GM12878 (cell line): ENCODE data around the gene DDX10. TPM values are rescaled to one million over a fixed set of nuclear protein-coding genes. Genes with fewer than 3 reads are reported as not detected.

Experiments
- ATAC-seq: fragments of 200-7000 bp; cut with Tn5 transposase; 3 replicates; pipeline ENCODE4 v1.9.1; 2020; ENCODE audit warnings: mild to moderate bottlenecking, moderate library complexity
- BruUV-seq: library from RNA; stranded (reverse); fragments of 400-500 nt; replicated peaks from 2 replicates; lab custom pipeline; 2021; lab: Mats Ljungman, UMichigan
- CTCF ChIA-PET: fragments of 300-600 bp; sonication (Branson Sonifier 250); formaldehyde crosslinking; extraction: SDS; loops from one replicate; lab custom pipeline; 2021; ENCODE audit warnings: inconsistent platforms; lab: Yijun Ruan, JAX
- POLR2A ChIA-PET: fragments of 350-600 bp; formaldehyde crosslinking; extraction: SDS; loops from one replicate; lab custom pipeline; 2021; ENCODE audit warnings: inconsistent platforms; lab: Charles Lee
- RAD21 ChIA-PET: fragments of 300-600 bp; sonication (Branson Sonifier 250); formaldehyde crosslinking; loops from one replicate; lab custom pipeline; 2023; ENCODE audit warnings: antibody characterized with exemption; ENCODE audit not compliant: unreplicated experiment; lab: Charles Lee
- SMC1A ChIA-PET: fragments of 300-600 bp; sonication (Branson Sonifier 250); formaldehyde crosslinking; loops from one replicate; lab custom pipeline; 2023; ENCODE audit not compliant: unreplicated experiment, uncharacterized antibody; lab: Charles Lee
- DNase-seq: peaks from one replicate; pipeline ENCODE4 v3.0.0-alpha.2; 2011; ENCODE audit warnings: low read depth, low spot score
- FAIRE-seq: peaks from 3 replicates; lab custom pipeline; 2011; peaks lifted over from hg19 to GRCh38; lab: Jason Lieb, UNC
- H2AFZ ChIP-seq: 2 replicates; pipeline ENCODE4 v1.6.0; 2011; ENCODE audit warnings: low read depth, low read length, control low read depth; ENCODE audit not compliant: control insufficient read depth
- H3K27ac ChIP-seq: 2 replicates; pipeline ENCODE4 v1.5.1; 2011; ENCODE audit warnings: control low read depth; ENCODE audit not compliant: control insufficient read depth, insufficient read depth
- H3K27me3 ChIP-seq, 2 experiments: replicated peaks in 1 of 2; 2 replicates each; pipeline versions ENCODE4 v1.6.0 to v1.6.1; 2011; ENCODE audit warnings: low read length in 1 of 2; ENCODE audit not compliant: control insufficient read depth in 2 of 2, insufficient read depth in 2 of 2
- H3K36me3 ChIP-seq, 2 experiments: 2 replicates each; pipeline ENCODE4 v1.5.1; 2011; ENCODE audit warnings: low read length in 1 of 2; ENCODE audit not compliant: control insufficient read depth in 2 of 2, insufficient read depth in 2 of 2
- H3K4me1 ChIP-seq: 2 replicates; pipeline ENCODE4 v1.6.1; 2011; ENCODE audit warnings: mild to moderate bottlenecking, low read length, moderate library complexity, mixed read lengths; ENCODE audit not compliant: control insufficient read depth, insufficient read depth
- H3K4me2 ChIP-seq: 2 replicates; pipeline ENCODE4 v1.6.0; 2011; ENCODE audit warnings: control low read depth; ENCODE audit not compliant: control insufficient read depth, insufficient read depth
- H3K4me3 ChIP-seq: fragments of 200-600 bp; sonication (generic); 2 replicates; pipeline ENCODE4 v1.5.1; 2016
- H3K79me2 ChIP-seq: 2 replicates; pipeline ENCODE4 v1.6.0; 2011; ENCODE audit warnings: low read length; ENCODE audit not compliant: control insufficient read depth, insufficient read depth
- H3K9ac ChIP-seq: 2 replicates; pipeline ENCODE4 v1.8.0; 2011; ENCODE audit warnings: low read length, control low read depth, mixed read lengths; ENCODE audit not compliant: control insufficient read depth, insufficient read depth
- H3K9me3 ChIP-seq: replicated peaks from 3 replicates; pipeline ENCODE4 v1.5.1; 2011; ENCODE audit warnings: mild to moderate bottlenecking, low read length; ENCODE audit not compliant: control insufficient read depth, insufficient read depth
- H4K20me1 ChIP-seq: 2 replicates; pipeline ENCODE4 v1.6.0; 2011; ENCODE audit not compliant: control insufficient read depth, insufficient read depth
- ATF7 ChIP-seq: fragments of 450-650 bp; IDR thresholded peaks from 2 replicates; pipeline ENCODE4 v1.6.1; 2016; ENCODE audit warnings: low read depth, mild to moderate bottlenecking
- CREM ChIP-seq: IDR thresholded peaks from 2 replicates; pipeline ENCODE4 v1.6.1; 2014; ENCODE audit warnings: antibody characterized with exemption, low read depth
- EP300 ChIP-seq, 2 experiments: fragments of 150-350 bp in 1 of 2; IDR thresholded peaks; 2 replicates each; pipeline ENCODE4 v1.6.1; 2011 to 2012; ENCODE audit warnings: low read depth in 2 of 2, low read length in 2 of 2, borderline replicate concordance in 1 of 2, improper control_type of control experiment in 1 of 2, inconsistent platforms in 1 of 2; ENCODE audit not compliant: control insufficient read depth in 1 of 2
- FOXK2 ChIP-seq: fragments of 450-650 bp; IDR thresholded peaks from 2 replicates; pipeline ENCODE4 v1.6.1; 2017; ENCODE audit warnings: mild to moderate bottlenecking, moderate library complexity
- GABPA ChIP-seq: IDR thresholded peaks from 2 replicates; pipeline ENCODE4 v1.6.1; 2014; ENCODE audit warnings: antibody characterized with exemption, low read depth, mild to moderate bottlenecking, inconsistent platforms
- PML ChIP-seq: IDR thresholded peaks from 2 replicates; pipeline ENCODE4 v1.6.1; 2012; ENCODE audit warnings: low read length, inconsistent platforms
- POLR2AphosphoS5 ChIP-seq: IDR thresholded peaks from 2 replicates; pipeline ENCODE4 v1.6.1; 2011; ENCODE audit warnings: mild to moderate bottlenecking, low read length, inconsistent platforms
- RB1 ChIP-seq: fragments of 450-650 bp; formaldehyde crosslinking; IDR thresholded peaks from 2 replicates; pipeline ENCODE4 v1.6.1; 2017; ENCODE audit warnings: mild to moderate bottlenecking, borderline replicate concordance
- SREBF1 ChIP-seq: IDR thresholded peaks from 2 replicates; pipeline ENCODE4 v1.6.1; 2012; ENCODE audit warnings: mild to moderate bottlenecking, low read length
- SUPT20H ChIP-seq: IDR thresholded peaks from 2 replicates; pipeline ENCODE4 v1.6.1; 2011; ENCODE audit warnings: low read depth, mild to moderate bottlenecking, low read length, moderate library complexity, borderline replicate concordance; ENCODE audit not compliant: control insufficient read depth
- TAF1 ChIP-seq: IDR thresholded peaks from 2 replicates; pipeline ENCODE4 v1.6.1; 2011; ENCODE audit warnings: mild to moderate bottlenecking, low read depth, low read length, borderline replicate concordance
- WRNIP1 ChIP-seq: IDR thresholded peaks from 2 replicates; pipeline ENCODE4 v1.6.1; 2011; ENCODE audit warnings: low read depth, low read length, improper control_type of control experiment, borderline replicate concordance
- WGBS: methylation state at CpG from one replicate; pipeline ENCODE4 v1.1.6; 2016; ENCODE audit warnings: low lambda C conversion rate; ENCODE audit not compliant: insufficient replicate concordance, insufficient coverage; ENCODE audit errors: missing lambda C conversion rate; 5-methylcytosine and 5-hydroxymethylcytosine counted together
- in situ Hi-C: fragments of 300-500 bp; cut with MboI; formaldehyde crosslinking; loops from 9 replicates; pipeline ENCODE4 v1.14.3; 2018; ENCODE audit warnings: mixed read lengths
- intact Hi-C: fragments of 100-400 bp; cut with micrococcal nuclease; formaldehyde crosslinking; loops from one replicate; pipeline ENCODE4 v1.14.2; 2022; ENCODE audit not compliant: unreplicated experiment
- polyA plus RNA-seq, 11 experiments: library from polyadenylated mRNA; depleted of rRNA in 4 of 11; unstranded in 6 of 11; stranded (reverse) in 5 of 11; fragments of >200 nt; fragmentation: Nextera tagmentation in 4 of 11; fragmentation: Illumina TruSeq in 1 of 11; extraction: Ambion mirVana in 4 of 11; extraction: Trizol in 1 of 11; gene quantifications; 1 replicate in 1 of 11; 2 replicates in 10 of 11; pipeline versions ENCODE4 v1.2.1 to v1.2.3, GENCODE V29; 2011 to 2016; ENCODE audit warnings: inconsistent platforms in 2 of 11, missing spikeins in 2 of 11, low read depth in 1 of 11
- total RNA-seq, 4 experiments: library from RNA; depleted of rRNA in 3 of 4; stranded (reverse); fragments of >200 nt in 3 of 4; fragmentation: Illumina TruSeq in 1 of 4; extraction: Trizol in 1 of 4; gene quantifications; 2 replicates each; pipeline versions ENCODE4 v1.2.1 to v1.2.3, GENCODE V29; 2013 to 2021
- TF ChIP-seq, protein P1 (sequence below): IDR thresholded peaks from 2 replicates; pipeline ENCODE4 v1.6.1; 2012; ENCODE audit warnings: low read depth, low read length, improper control_type of control experiment
- TF ChIP-seq, protein P2 (sequence below): IDR thresholded peaks from 2 replicates; pipeline ENCODE4 v1.6.1; 2012; ENCODE audit warnings: improper control_type of control experiment, low read depth, low read length; ENCODE audit not compliant: insufficient replicate concordance

Gene DDX10
- total and polyA plus RNA-seq, 10 of the 15 experiments (the other 5 are each of a cell fraction or from before 2014, with no cell fraction given) = 20.9 to 51.5 (median 31.9) TPM

DNA sequence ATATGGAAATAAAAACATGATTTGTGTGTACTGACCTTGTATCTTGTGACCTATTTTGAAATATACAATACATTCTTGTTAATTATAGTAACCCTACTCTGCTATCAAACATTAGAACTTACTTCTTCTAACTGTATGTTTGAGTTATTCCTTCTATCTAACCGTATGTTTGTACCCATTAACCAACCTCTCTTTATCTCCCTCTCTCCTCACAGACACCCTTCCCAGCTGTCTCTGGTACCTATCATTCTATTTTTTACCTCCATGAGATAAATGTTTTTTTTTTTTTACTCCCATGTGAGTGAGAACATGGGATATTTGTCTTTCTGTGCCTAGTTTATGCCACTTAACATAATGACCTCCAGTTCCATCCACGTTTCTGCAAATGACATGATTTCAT lies 128.7 kb downstream of the DDX10 start:
- no peak overlapping the region for H3K4me2 ChIP-seq
- H3K4me1 ChIP-seq = peaks cover 4% of the 10 kb centered on the region; the same call in 1 of the 2 replicates
- CTCF ChIA-PET = no interaction called here
- SMC1A ChIA-PET = interaction anchor here (0.7 kb wide), 1 partner anchor 337 kb away, joined by 3 read pairs; no protein-coding TSS in a partner anchor
- H3K36me3 ChIP-seq = no peaks in the 10 kb centered on the region
- ATAC-seq = no peak
- intact Hi-C loops = no loop called here
- TF ChIP-seq POLR2AphosphoS5 (no peak), TAF1 (no peak), PML (no peak)
- in situ Hi-C loops = no loop called here
- no peak for DNase-seq
- H3K27ac ChIP-seq = no peak overlapping the region
- H3K79me2 ChIP-seq = peaks cover 3% of the 10 kb centered on the region
- WGBS = 81% methylated on average over 2 of the region's 2 CpGs
- no peaks in the 10 kb centered on the region for H4K20me1 ChIP-seq
- FAIRE-seq = no peak
- H2AFZ ChIP-seq = no peak overlapping the region
- no peaks in the 10 kb centered on the region for H3K9me3 ChIP-seq
- H3K27me3 ChIP-seq = no peaks in the 10 kb centered on the region
- H3K4me3 ChIP-seq = no peak overlapping the region
- BruUV-seq = no TSS peak
- H3K9ac ChIP-seq = no peak overlapping the region
- POLR2A ChIA-PET = no interaction called here
- RAD21 ChIA-PET = no interaction called here

DNA sequence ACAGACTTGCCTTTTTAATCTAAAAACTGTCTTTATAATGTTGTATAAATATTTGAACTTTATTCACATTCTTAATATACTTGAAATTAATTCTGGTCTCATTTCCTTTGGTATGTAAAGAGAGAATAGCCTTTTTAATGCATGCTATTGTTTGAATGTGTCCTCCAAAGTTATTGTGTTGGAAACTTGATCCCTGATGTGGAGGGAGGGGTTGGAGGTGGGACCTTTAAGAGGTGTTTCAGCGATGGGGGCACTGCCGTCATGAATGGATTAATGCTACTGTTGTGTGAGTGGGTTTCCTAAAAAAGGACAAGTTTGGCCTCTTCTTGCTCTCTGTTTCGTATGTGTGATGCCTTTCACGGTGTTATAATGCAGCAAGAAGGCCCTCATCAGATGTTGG lies 131.7 kb downstream of the DDX10 start:
- in situ Hi-C loops (no loop called here), intact Hi-C loops (no loop called here)
- H2AFZ ChIP-seq = no peak overlapping the region
- H3K4me2 ChIP-seq = no peak overlapping the region
- CTCF ChIA-PET = no interaction called here
- H4K20me1 ChIP-seq = no peaks in the 10 kb centered on the region
- H3K4me3 ChIP-seq = no peak overlapping the region
- H3K27me3 ChIP-seq = no peaks in the 10 kb centered on the region
- RAD21 ChIA-PET = no interaction called here
- ATAC-seq = no peak
- POLR2A ChIA-PET = no interaction called here
- no TSS peak for BruUV-seq
- 100% methylated on average over 4 of the region's 4 CpGs for WGBS
- H3K36me3 ChIP-seq = no peaks in the 10 kb centered on the region
- no peaks in the 10 kb centered on the region for H3K9me3 ChIP-seq
- H3K9ac ChIP-seq = no peak overlapping the region
- H3K79me2 ChIP-seq = no peaks in the 10 kb centered on the region
- no peaks in the 10 kb centered on the region for H3K4me1 ChIP-seq
- no peak overlapping the region for H3K27ac ChIP-seq
- no peak for DNase-seq
- SMC1A ChIA-PET = no interaction called here
- FAIRE-seq = no peak
- TF ChIP-seq, protein P1, sequence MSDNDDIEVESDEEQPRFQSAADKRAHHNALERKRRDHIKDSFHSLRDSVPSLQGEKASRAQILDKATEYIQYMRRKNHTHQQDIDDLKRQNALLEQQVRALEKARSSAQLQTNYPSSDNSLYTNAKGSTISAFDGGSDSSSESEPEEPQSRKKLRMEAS = no peak
- TF ChIP-seq EP300 (IDR thresholded peaks at IDR 0.05; ENCODE audit: borderline replicate concordance in 1 of 2, control insufficient read depth in 1 of 2, low read depth in 2 of 2, low read length in 2 of 2) (no peak), WRNIP1 (no peak), SREBF1 (no peak), RB1 (no peak), CREM (no peak), FOXK2 (no peak), GABPA (no peak), ATF7 (no peak), SUPT20H (no peak)
- TF ChIP-seq, protein P2, sequence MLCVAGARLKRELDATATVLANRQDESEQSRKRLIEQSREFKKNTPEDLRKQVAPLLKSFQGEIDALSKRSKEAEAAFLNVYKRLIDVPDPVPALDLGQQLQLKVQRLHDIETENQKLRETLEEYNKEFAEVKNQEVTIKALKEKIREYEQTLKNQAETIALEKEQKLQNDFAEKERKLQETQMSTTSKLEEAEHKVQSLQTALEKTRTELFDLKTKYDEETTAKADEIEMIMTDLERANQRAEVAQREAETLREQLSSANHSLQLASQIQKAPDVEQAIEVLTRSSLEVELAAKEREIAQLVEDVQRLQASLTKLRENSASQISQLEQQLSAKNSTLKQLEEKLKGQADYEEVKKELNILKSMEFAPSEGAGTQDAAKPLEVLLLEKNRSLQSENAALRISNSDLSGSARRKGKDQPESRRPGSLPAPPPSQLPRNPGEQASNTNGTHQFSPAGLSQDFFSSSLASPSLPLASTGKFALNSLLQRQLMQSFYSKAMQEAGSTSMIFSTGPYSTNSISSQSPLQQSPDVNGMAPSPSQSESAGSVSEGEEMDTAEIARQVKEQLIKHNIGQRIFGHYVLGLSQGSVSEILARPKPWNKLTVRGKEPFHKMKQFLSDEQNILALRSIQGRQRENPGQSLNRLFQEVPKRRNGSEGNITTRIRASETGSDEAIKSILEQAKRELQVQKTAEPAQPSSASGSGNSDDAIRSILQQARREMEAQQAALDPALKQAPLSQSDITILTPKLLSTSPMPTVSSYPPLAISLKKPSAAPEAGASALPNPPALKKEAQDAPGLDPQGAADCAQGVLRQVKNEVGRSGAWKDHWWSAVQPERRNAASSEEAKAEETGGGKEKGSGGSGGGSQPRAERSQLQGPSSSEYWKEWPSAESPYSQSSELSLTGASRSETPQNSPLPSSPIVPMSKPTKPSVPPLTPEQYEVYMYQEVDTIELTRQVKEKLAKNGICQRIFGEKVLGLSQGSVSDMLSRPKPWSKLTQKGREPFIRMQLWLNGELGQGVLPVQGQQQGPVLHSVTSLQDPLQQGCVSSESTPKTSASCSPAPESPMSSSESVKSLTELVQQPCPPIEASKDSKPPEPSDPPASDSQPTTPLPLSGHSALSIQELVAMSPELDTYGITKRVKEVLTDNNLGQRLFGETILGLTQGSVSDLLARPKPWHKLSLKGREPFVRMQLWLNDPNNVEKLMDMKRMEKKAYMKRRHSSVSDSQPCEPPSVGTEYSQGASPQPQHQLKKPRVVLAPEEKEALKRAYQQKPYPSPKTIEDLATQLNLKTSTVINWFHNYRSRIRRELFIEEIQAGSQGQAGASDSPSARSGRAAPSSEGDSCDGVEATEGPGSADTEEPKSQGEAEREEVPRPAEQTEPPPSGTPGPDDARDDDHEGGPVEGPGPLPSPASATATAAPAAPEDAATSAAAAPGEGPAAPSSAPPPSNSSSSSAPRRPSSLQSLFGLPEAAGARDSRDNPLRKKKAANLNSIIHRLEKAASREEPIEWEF = no peak
